HepG2 (cell line): ENCODE results near the gene CCDC148. TPM values are rescaled to one million over a fixed set of nuclear protein-coding genes. Genes with fewer than 3 reads are reported as not detected.
A peak's percentile ranks its signal among the peaks of the same experiment; 100 is the strongest.

Experiments
- ATF3 ChIP-seq: sonication (generic); formaldehyde crosslinking; IDR thresholded peaks from 2 replicates; pipeline ENCODE4 v1.4.0; 2020; ENCODE audit warnings: missing genetic modification reagents
- CBX2 ChIP-seq, 2 experiments: fragments of 200-600 bp in 1 of 2; sonication (generic); formaldehyde crosslinking in 1 of 2; IDR thresholded peaks; 2 replicates each; pipeline versions ENCODE4 v1.7.0 to v1.8.1; 2018 to 2022; ENCODE audit warnings: low read depth in 2 of 2, low read length in 1 of 2, mild to moderate bottlenecking in 1 of 2, missing genetic modification reagents in 1 of 2
- CHCHD3 ChIP-seq: sonication (generic); formaldehyde crosslinking; IDR thresholded peaks from 2 replicates; pipeline ENCODE4 v1.8.0; 2022; ENCODE audit warnings: mild to moderate bottlenecking, missing genetic modification reagents, moderate library complexity
- FUBP1 ChIP-seq: sonication (generic); formaldehyde crosslinking; IDR thresholded peaks from 2 replicates; pipeline ENCODE4 v1.5.1; 2020; ENCODE audit warnings: missing genetic modification reagents, mild to moderate bottlenecking, borderline replicate concordance
- HNF4A ChIP-seq: sonication (generic); formaldehyde crosslinking; IDR thresholded peaks from 2 replicates; pipeline ENCODE4 v1.4.0; 2020; ENCODE audit warnings: missing genetic modification reagents
- KLF16 ChIP-seq, 2 experiments: sonication (generic) in 1 of 2; formaldehyde crosslinking in 1 of 2; IDR thresholded peaks; 2 replicates each; pipeline versions ENCODE4 v1.6.1 to v1.8.0; 2016 to 2023; ENCODE audit warnings: missing genetic modification reagents in 2 of 2, missing compliant biosample characterization in 1 of 2
- MEF2D ChIP-seq: sonication (generic); formaldehyde crosslinking; IDR thresholded peaks from 2 replicates; pipeline ENCODE4 v1.5.1; 2020; ENCODE audit warnings: mild to moderate bottlenecking, missing genetic modification reagents
- PAWR ChIP-seq: sonication (generic); formaldehyde crosslinking; IDR thresholded peaks from 2 replicates; pipeline ENCODE4 v1.4.0; 2020; ENCODE audit warnings: missing genetic modification reagents, mild to moderate bottlenecking, borderline replicate concordance
- SP5 ChIP-seq: IDR thresholded peaks from 2 replicates; pipeline ENCODE4 v1.6.1; 2016; ENCODE audit warnings: low read depth, borderline replicate concordance
- ZNF230 ChIP-seq: sonication (generic); formaldehyde crosslinking; IDR thresholded peaks from 2 replicates; pipeline ENCODE4 v1.4.0; 2020; ENCODE audit warnings: mild to moderate bottlenecking, missing genetic modification reagents
- ZNF232 ChIP-seq: sonication (generic); formaldehyde crosslinking; IDR thresholded peaks from 2 replicates; pipeline ENCODE4 v1.4.0; 2020; ENCODE audit warnings: missing genetic modification reagents, borderline replicate concordance
- ZNF256 ChIP-seq: sonication (generic); formaldehyde crosslinking; conservative IDR thresholded peaks from 2 replicates; pipeline ENCODE4 v1.4.0; 2020; ENCODE audit warnings: missing genetic modification reagents
- ZNF30 ChIP-seq: sonication (generic); formaldehyde crosslinking; IDR thresholded peaks from 2 replicates; pipeline ENCODE4 v1.5.0; 2020; ENCODE audit warnings: mild to moderate bottlenecking, missing genetic modification reagents
- ZNF44 ChIP-seq: sonication (generic); formaldehyde crosslinking; IDR thresholded peaks from 2 replicates; pipeline ENCODE4 v1.5.1; 2020; ENCODE audit warnings: mild to moderate bottlenecking, missing genetic modification reagents
- ZNF451 ChIP-seq: sonication (generic); formaldehyde crosslinking; IDR thresholded peaks from 2 replicates; pipeline ENCODE4 v1.5.0; 2020; ENCODE audit warnings: mild to moderate bottlenecking, missing genetic modification reagents
- ZNF563 ChIP-seq: sonication (generic); formaldehyde crosslinking; IDR thresholded peaks from 2 replicates; pipeline ENCODE4 v1.8.0; 2022; ENCODE audit warnings: mild to moderate bottlenecking, moderate library complexity, missing genetic modification reagents
- polyA plus RNA-seq, 8 experiments: library from polyadenylated mRNA; depleted of rRNA in 3 of 8; stranded (reverse) in 7 of 8; unstranded in 1 of 8; fragments of >200 nt; fragmentation: Illumina TruSeq in 4 of 8; extraction: Trizol in 4 of 8; gene quantifications; 2 replicates each; pipeline versions ENCODE4 v1.2.1 to v1.2.3, GENCODE V29; 2011 to 2016; ENCODE audit warnings: low read depth in 4 of 8, missing spikeins in 1 of 8, mixed read lengths in 1 of 8; ENCODE audit not compliant: insufficient read depth in 1 of 8
- total RNA-seq, 5 experiments: library from RNA; depleted of rRNA; stranded (reverse); fragments of >200 nt; fragmentation: Illumina TruSeq; extraction: Trizol; gene quantifications; 2 replicates each; pipeline ENCODE4 v1.2.3, GENCODE V29; 2016; ENCODE audit warnings: low read depth in 1 of 5
- TF ChIP-seq, protein P1 (sequence below): sonication (generic); formaldehyde crosslinking; IDR thresholded peaks from 2 replicates; pipeline ENCODE4 v1.8.0; 2022; ENCODE audit warnings: mild to moderate bottlenecking, missing genetic modification reagents, moderate library complexity
- TF ChIP-seq, protein P2 (sequence below): sonication (generic); formaldehyde crosslinking; IDR thresholded peaks from 2 replicates; pipeline ENCODE4 v1.5.0; 2020; ENCODE audit warnings: mild to moderate bottlenecking, missing genetic modification reagents, moderate library complexity
- TF ChIP-seq, protein P3 (sequence below): IDR thresholded peaks from 2 replicates; pipeline ENCODE4 v1.6.1; 2016
- TF ChIP-seq, protein P4 (sequence below): sonication (generic); formaldehyde crosslinking; IDR thresholded peaks from 2 replicates; pipeline ENCODE4 v1.4.0; 2020; ENCODE audit warnings: missing genetic modification reagents, mild to moderate bottlenecking, borderline replicate concordance

CCDC148 gene
- total and polyA plus RNA-seq, 2 of the 13 experiments (the other 11 are each of a cell fraction or from before 2014, with no cell fraction given) = 0.30 to 0.49 TPM

- no peak; the same call in 1 of the 2 replicates for TF ChIP-seq PAWR (CRISPR knock-in tag)
- no peak; the same call in 1 of the 2 replicates for TF ChIP-seq ZNF256
- no peak for TF ChIP-seq FUBP1
- TF ChIP-seq KLF16 (CRISPR knock-in tag; IDR thresholded peaks at IDR 0.05) = no peak
- 0 out of 2 replicates have a peak, but pooled peaks have one; percentile 29 for TF ChIP-seq ZNF451 (CRISPR knock-in tag)
- TF ChIP-seq CHCHD3 (CRISPR knock-in tag) = no peak
- no peak for TF ChIP-seq ZNF30 (CRISPR knock-in tag)
- TF ChIP-seq ZNF44 = no peak
- TF ChIP-seq, protein P1, sequence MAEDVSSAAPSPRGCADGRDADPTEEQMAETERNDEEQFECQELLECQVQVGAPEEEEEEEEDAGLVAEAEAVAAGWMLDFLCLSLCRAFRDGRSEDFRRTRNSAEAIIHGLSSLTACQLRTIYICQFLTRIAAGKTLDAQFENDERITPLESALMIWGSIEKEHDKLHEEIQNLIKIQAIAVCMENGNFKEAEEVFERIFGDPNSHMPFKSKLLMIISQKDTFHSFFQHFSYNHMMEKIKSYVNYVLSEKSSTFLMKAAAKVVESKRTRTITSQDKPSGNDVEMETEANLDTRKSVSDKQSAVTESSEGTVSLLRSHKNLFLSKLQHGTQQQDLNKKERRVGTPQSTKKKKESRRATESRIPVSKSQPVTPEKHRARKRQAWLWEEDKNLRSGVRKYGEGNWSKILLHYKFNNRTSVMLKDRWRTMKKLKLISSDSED (CRISPR knock-in tag) = no peak
- peak; percentile 64; the same call in 1 of the 2 replicates for TF ChIP-seq SP5
- TF ChIP-seq ZNF563 (CRISPR knock-in tag) = no peak
- TF ChIP-seq, protein P2, sequence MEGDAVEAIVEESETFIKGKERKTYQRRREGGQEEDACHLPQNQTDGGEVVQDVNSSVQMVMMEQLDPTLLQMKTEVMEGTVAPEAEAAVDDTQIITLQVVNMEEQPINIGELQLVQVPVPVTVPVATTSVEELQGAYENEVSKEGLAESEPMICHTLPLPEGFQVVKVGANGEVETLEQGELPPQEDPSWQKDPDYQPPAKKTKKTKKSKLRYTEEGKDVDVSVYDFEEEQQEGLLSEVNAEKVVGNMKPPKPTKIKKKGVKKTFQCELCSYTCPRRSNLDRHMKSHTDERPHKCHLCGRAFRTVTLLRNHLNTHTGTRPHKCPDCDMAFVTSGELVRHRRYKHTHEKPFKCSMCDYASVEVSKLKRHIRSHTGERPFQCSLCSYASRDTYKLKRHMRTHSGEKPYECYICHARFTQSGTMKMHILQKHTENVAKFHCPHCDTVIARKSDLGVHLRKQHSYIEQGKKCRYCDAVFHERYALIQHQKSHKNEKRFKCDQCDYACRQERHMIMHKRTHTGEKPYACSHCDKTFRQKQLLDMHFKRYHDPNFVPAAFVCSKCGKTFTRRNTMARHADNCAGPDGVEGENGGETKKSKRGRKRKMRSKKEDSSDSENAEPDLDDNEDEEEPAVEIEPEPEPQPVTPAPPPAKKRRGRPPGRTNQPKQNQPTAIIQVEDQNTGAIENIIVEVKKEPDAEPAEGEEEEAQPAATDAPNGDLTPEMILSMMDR (CRISPR knock-in tag) = peak; percentile 24; the same call in 1 of the 2 replicates
- no peak; the same call in 1 of the 2 replicates for TF ChIP-seq ZNF230 (CRISPR knock-in tag)
- peak; percentile 81; the same call in 1 of the 2 replicates for TF ChIP-seq MEF2D
- peak; percentile 99 for TF ChIP-seq HNF4A (CRISPR knock-in tag)
- TF ChIP-seq, protein P3, sequence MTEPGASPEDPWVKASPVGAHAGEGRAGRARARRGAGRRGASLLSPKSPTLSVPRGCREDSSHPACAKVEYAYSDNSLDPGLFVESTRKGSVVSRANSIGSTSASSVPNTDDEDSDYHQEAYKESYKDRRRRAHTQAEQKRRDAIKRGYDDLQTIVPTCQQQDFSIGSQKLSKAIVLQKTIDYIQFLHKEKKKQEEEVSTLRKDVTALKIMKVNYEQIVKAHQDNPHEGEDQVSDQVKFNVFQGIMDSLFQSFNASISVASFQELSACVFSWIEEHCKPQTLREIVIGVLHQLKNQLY (CRISPR knock-in tag) = peak; percentile 40; the same call in 1 of the 2 replicates
- TF ChIP-seq, protein P4, sequence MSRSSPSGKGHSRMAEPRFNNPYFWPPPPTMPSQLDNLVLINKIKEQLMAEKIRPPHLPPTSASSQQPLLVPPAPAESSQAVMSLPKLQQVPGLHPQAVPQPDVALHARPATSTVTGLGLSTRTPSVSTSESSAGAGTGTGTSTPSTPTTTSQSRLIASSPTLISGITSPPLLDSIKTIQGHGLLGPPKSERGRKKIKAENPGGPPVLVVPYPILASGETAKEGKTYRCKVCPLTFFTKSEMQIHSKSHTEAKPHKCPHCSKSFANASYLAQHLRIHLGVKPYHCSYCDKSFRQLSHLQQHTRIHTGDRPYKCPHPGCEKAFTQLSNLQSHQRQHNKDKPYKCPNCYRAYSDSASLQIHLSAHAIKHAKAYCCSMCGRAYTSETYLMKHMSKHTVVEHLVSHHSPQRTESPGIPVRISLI (CRISPR knock-in tag) = no peak
- TF ChIP-seq CBX2 (IDR thresholded peaks at IDR 0.05; ENCODE audit: low read depth, low read length) = no peak
- TF ChIP-seq CBX2 (CRISPR knock-in tag; IDR thresholded peaks at IDR 0.05; ENCODE audit: low read depth) = no peak
- peak; percentile 49; the same call in 1 of the 2 replicates for TF ChIP-seq ZNF232
- peak; percentile 84 for TF ChIP-seq ATF3 (CRISPR knock-in tag)
Observed at GRCh38 chr2:158128168-158128973, 328.2 kb downstream of the CCDC148 start (continued).
